Hepatocyte (in vitro differentiated cells): Measurements from ENCODE around the gene RAB26.

Source experiments
- CTCF ChIP-seq: fragments of 200-600 bp; sonication (generic); IDR thresholded peaks from 2 replicates; pipeline ENCODE4 v1.5.1; 2016; ENCODE audit warnings: antibody characterized with exemption, mild to moderate bottlenecking; ENCODE audit not compliant: poor library complexity
- EZH2 ChIP-seq: fragments of 200-600 bp; sonication (generic); IDR thresholded peaks from 2 replicates; pipeline ENCODE4 v1.6.1; 2016; ENCODE audit warnings: antibody characterized with exemption, mild to moderate bottlenecking, borderline replicate concordance
- EZH2phosphoT487 ChIP-seq: fragments of 200-600 bp; sonication (generic); IDR thresholded peaks from one replicate; pipeline ENCODE4 v1.6.1; 2018; ENCODE audit warnings: antibody characterized with exemption, mild to moderate bottlenecking, low read depth, moderate library complexity; ENCODE audit not compliant: unreplicated experiment, severe bottlenecking

DNA sequence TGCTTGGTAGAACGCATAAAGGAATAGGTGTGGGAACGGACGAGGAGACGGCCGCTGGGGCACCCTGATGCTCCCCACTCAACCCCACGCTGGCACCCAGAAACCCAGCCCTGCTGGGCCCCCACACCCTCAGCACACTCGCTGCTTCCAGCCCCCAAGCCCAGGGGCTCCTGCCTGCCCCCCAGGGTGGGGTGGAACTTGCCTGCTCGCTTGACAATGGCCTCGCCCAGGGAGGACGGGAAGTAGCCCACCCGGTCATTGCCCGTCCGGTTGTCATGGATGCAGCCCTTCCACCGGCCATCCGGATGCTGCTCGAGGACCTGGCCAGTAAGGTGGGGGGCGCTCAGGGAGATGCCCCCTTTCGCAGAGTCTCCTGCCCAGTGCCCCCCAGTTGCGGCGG lies 38.1 kb downstream of the RAB26 start:
- TF ChIP-seq CTCF: no peak
- TF ChIP-seq EZH2: no peak
- TF ChIP-seq EZH2phosphoT487: no peak
